LHCN-M2 (cell line): ENCODE measurements around the gene MEPCE. TPM values are rescaled to one million over a fixed set of nuclear protein-coding genes. Genes with fewer than 3 reads are reported as not detected.
"Not testable (repeated sequence)": the region's sequence is repeated elsewhere in the genome, so short reads cannot be mapped to it uniquely, and the experiment has no call there.

Experiments
- DNase-seq: peaks from one replicate; pipeline ENCODE4 v3.0.0-alpha.2; 2012; ENCODE audit warnings: low read depth
- total RNA-seq: library from RNA; depleted of rRNA; stranded (reverse); fragments of >200 nt; gene quantifications from 2 replicates; pipeline ENCODE4 v1.2.3, GENCODE V29; 2014

The MEPCE gene
- total RNA-seq, 1 experiment from 2014 or later = 63.9 TPM

GRCh38 chr7:100433592-100434296 lies 4.1 kb downstream of the MEPCE start:
- DNase-seq = no peak

GRCh38 chr7:100434297-100435144 lies 4.9 kb downstream of the MEPCE start:
- DNase-seq = no peak

- peak; percentile 39 for DNase-seq
Measured at GRCh38 chr7:100435401-100436304, 6.0 kb downstream of the MEPCE start.

GRCh38 chr7:100437150-100438100 lies 7.8 kb downstream of the MEPCE start:
- DNase-seq = no peak

- no peak for DNase-seq
Measured at GRCh38 chr7:100438172-100438571, 8.5 kb downstream of the MEPCE start.

GRCh38 chr7:100438731-100439130 lies 9.1 kb downstream of the MEPCE start:
- not testable (repeated sequence) for DNase-seq

- DNase-seq = not testable (repeated sequence)
Measured at GRCh38 chr7:100439244-100439643, 9.6 kb downstream of the MEPCE start.

GRCh38 chr7:100441641-100442535 lies 12.3 kb downstream of the MEPCE start:
- DNase-seq = no peak

GRCh38 chr7:100443096-100443840 lies 13.6 kb downstream of the MEPCE start:
- DNase-seq = no peak

GRCh38 chr7:100444311-100445278 lies 15.0 kb downstream of the MEPCE start:
- DNase-seq = peak; percentile 86

GRCh38 chr7:100446040-100446439 lies 16.4 kb downstream of the MEPCE start:
- peak; percentile 68 for DNase-seq

- DNase-seq = not testable (repeated sequence)
Measured at GRCh38 chr7:100447363-100447762, 17.7 kb downstream of the MEPCE start.

GRCh38 chr7:100449190-100449795 lies 19.7 kb downstream of the MEPCE start:
- no peak for DNase-seq

- no peak for DNase-seq
Measured at GRCh38 chr7:100452513-100452912, 22.9 kb downstream of the MEPCE start.

GRCh38 chr7:100453854-100454253 lies 24.2 kb downstream of the MEPCE start:
- not testable (repeated sequence) for DNase-seq

GRCh38 chr7:100455206-100455605 lies 25.6 kb downstream of the MEPCE start:
- DNase-seq = no peak

GRCh38 chr7:100456562-100456961 lies 26.9 kb downstream of the MEPCE start:
- no peak for DNase-seq
